Heart left ventricle (tissue), 16 donors: ENCODE measurements around the gene MAML3. TPM values are rescaled to one million over a fixed set of nuclear protein-coding genes. Genes with fewer than 3 reads are reported as not detected.

ENCODE experiments used
- ATAC-seq, 4 donors: fragments of 200-7000 bp; cut with Tn5 transposase; one replicate each; pipeline ENCODE4 v1.9.1; 2020 to 2022; ENCODE audit warnings: moderate library complexity in 4 of 4, mild to moderate bottlenecking in 3 of 4, moderate number of reproducible peaks in 1 of 4
- DNase-seq, 5 donors: peaks; one replicate each; pipeline ENCODE4 v3.0.0-alpha.2; 2020
- H3K27ac ChIP-seq, 12 donors: fragments of 200-600 bp; sonication (generic) in 4 of 12; one replicate each; pipeline versions ENCODE4 v1.5.0 to v1.8.0; 2016 to 2022; ENCODE audit warnings: mild to moderate bottlenecking in 2 of 12
- H3K27me3 ChIP-seq, 9 donors: fragments of 200-600 bp; sonication (generic) in 2 of 9; one replicate each; pipeline versions ENCODE4 v1.5.1 to v1.8.0; 2016 to 2022; ENCODE audit warnings: mild to moderate bottlenecking in 3 of 9
- H3K36me3 ChIP-seq, 9 donors: fragments of 200-600 bp; sonication (generic) in 2 of 9; one replicate each; pipeline versions ENCODE4 v1.5.0 to v1.8.0; 2018 to 2022; ENCODE audit warnings: mild to moderate bottlenecking in 2 of 9
- H3K4me1 ChIP-seq, 12 donors: fragments of 200-600 bp; sonication (generic) in 4 of 12; one replicate each; pipeline versions ENCODE4 v1.5.0 to v1.8.0; 2016 to 2022; ENCODE audit warnings: mild to moderate bottlenecking in 3 of 12
- H3K4me3 ChIP-seq, 12 donors: fragments of 200-600 bp; sonication (generic) in 4 of 12; one replicate each; pipeline versions ENCODE4 v1.5.0 to v1.8.0; 2017 to 2022; ENCODE audit warnings: mild to moderate bottlenecking in 9 of 12, moderate library complexity in 4 of 12
- H3K9me3 ChIP-seq, 12 donors: fragments of 200-600 bp; sonication (generic) in 4 of 12; one replicate each; pipeline versions ENCODE4 v1.5.0 to v1.8.0; 2016 to 2022; ENCODE audit warnings: mild to moderate bottlenecking in 1 of 12
- POLR2A ChIP-seq, 2 donors: fragments of 450-650 bp; IDR thresholded peaks; one replicate each; pipeline ENCODE4 v1.6.1; 2017; ENCODE audit warnings: antibody characterized with exemption in 2 of 2, mild to moderate bottlenecking in 2 of 2, moderate library complexity in 2 of 2
- WGBS, 4 donors: extraction: QIAGEN DNeasy Blood & Tissue Kit in 2 of 4; methylation state at CpG; one replicate each; pipeline versions ENCODE4 v1.1.5 to v1.1.7; 2013 to 2018; 5-methylcytosine and 5-hydroxymethylcytosine counted together
- intact Hi-C, 10 donors: fragments of 100-400 bp; cut with DNase I; formaldehyde crosslinking; loops; one replicate each; pipeline versions ENCODE4 v1.11.1 to v1.14.2; 2022
- polyA plus RNA-seq, 2 donors: library from polyadenylated mRNA; stranded (reverse); fragments of 200-250 nt; gene quantifications; one replicate each; pipeline ENCODE4 v1.2.3, GENCODE V29; 2013
- total RNA-seq, 9 donors: library from RNA; depleted of rRNA in 2 of 9; stranded (reverse); fragments of >200 nt in 2 of 9; fragmentation: NEBNext Ultra II Directional in 3 of 9; extraction: Animal tissue kit (Norgen Biotek cat#: 25700) in 3 of 9; gene quantifications; one replicate each; pipeline versions ENCODE4 v1.1.0 to v1.2.4, GENCODE V29; 2016 to 2023
- TF ChIP-seq, protein P1 (sequence below), 12 donors: fragments of 200-600 bp; sonication (generic) in 4 of 12; IDR thresholded peaks; one replicate each; pipeline versions ENCODE4 v1.5.0 to v1.8.0; 2018 to 2022; ENCODE audit warnings: antibody characterized with exemption in 12 of 12, mild to moderate bottlenecking in 5 of 12
- donor health status: ischemic (EF 13 %, LVEDD 7.1; RV severe dilation, severe dysfunction).
- donor health status: healthy with polysubstance abuse.
- donor health status: DM: no; HTN: yes; CAD: no.
- donor health status: DM: no; HTN: no; CAD: no.
- donor health status: ischemic (EF 25% LVEDD 6.9; RV normal size, moderate dysfunction).
- donor health status: ischemic (EF 25% LVEDD 5.7; RV mildly dilated, moderate dysfunction).
- donor health status: healthy.
- donor health status: DM: yes; HTN: yes; CAD: no.
- donor health status: ischemic (EF 35%, LVEDD 5.7; RV mildly dilated, moderate dysfunction).
- donor health status: nonischemic (EF 11% LVEDD 7.7; RV severe dilation, severe dysfunction).
- donor health status: DM: yes; HTN: yes; CAD: no.
- donor health status: PGD.
- donor health status: ischemic (EF 29% LVEDD 5.4; RV normal size, mild dysfunction).
- donor health status: nonischemic (EF 23%, LVEDD 6.1; RV moderate dilation, normal function).

Gene MAML3
- total and polyA plus RNA-seq, 11 donors: 0.76 to 5.9 (median 2.4) TPM

DNA sequence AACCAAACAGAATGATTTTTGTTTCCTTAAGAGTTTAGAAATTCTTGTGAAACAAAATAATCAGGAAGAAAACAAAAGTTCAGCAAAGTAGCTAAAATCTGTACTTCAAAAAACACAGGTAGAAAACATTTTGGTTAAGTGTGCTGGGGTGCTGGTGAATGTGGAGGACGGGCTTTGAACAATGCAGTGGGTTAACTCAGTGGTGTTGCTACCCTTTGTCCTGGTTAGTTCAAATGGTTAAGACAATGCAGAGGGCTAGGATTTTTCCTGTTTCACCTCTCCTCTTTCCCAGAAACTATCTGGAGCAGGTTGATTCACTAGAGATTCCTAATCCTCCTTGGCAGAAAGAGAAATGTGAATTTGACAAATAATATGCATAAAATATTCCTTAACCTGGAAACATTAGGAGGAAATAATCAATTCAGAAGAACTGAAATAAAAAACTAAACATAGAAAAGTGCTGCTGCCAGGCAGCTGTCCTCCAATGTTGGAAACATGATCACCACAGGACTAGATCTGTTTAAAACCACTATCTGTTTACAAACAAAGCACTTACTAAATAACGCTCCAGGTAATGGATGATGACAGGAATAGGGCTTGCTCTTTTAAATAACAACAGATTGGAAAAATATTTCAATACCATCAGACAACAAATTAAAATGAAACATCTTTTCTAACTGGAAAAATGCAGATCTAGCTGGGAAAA is 148.9 kb downstream of the MAML3 start:
- DNase-seq: no peak
- H3K27ac ChIP-seq: peak overlapping the region in 8 of 12 donors; percentile 12 to 67 (median 49)
- TF ChIP-seq, protein P1, sequence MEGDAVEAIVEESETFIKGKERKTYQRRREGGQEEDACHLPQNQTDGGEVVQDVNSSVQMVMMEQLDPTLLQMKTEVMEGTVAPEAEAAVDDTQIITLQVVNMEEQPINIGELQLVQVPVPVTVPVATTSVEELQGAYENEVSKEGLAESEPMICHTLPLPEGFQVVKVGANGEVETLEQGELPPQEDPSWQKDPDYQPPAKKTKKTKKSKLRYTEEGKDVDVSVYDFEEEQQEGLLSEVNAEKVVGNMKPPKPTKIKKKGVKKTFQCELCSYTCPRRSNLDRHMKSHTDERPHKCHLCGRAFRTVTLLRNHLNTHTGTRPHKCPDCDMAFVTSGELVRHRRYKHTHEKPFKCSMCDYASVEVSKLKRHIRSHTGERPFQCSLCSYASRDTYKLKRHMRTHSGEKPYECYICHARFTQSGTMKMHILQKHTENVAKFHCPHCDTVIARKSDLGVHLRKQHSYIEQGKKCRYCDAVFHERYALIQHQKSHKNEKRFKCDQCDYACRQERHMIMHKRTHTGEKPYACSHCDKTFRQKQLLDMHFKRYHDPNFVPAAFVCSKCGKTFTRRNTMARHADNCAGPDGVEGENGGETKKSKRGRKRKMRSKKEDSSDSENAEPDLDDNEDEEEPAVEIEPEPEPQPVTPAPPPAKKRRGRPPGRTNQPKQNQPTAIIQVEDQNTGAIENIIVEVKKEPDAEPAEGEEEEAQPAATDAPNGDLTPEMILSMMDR (IDR thresholded peaks at IDR 0.05): no peak
- intact Hi-C loops: loop anchor here in 4 of 10 donors (5.0 to 10.0 kb wide), 2 partner anchors 268 to 270 kb away; no protein-coding TSS in a partner anchor
- no peaks in the 10 kb centered on the region for H3K9me3 ChIP-seq
- no peaks in the 10 kb centered on the region for H3K36me3 ChIP-seq
- 52 to 72% (median 65%) methylated on average over 2 of the region's 2 CpGs for WGBS, 4 donors
- H3K27me3 ChIP-seq: no peaks in the 10 kb centered on the region
- peak overlapping the region in 11 of 12 donors; percentile 9 to 56 (median 47) for H3K4me3 ChIP-seq
- H3K4me1 ChIP-seq: peaks cover 0 to 28% (median 6%) of the 10 kb centered on the region in 12 donors
- ATAC-seq: peak in 2 of 4 donors; percentile 47 to 62

DNA sequence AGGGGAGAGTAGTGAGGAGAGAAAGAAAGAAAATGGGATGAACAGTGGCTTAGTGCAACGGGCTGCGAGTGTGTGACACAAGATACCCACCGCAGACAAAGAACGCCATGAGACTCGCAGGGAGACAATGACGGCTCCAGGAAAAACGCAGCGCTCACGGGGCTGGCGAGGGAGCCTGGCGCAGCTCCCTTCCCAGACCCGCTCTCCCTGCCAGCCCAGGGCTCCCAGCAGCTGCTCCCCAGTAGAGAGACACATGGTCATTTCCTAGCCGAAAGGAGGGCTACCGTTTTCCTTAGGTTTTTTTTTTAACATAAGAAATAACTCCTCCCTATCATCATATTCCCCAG is 149.5 kb downstream of the MAML3 start:
- TF ChIP-seq, protein P1 (IDR thresholded peaks at IDR 0.05): no peak
- 4 to 14% (median 11%) methylated on average over 14 of the region's 14 CpGs for WGBS, 4 donors
- intact Hi-C loops: loop anchor here in 2 of 10 donors (5.0 to 10.0 kb wide), 2 partner anchors 267 to 270 kb away; no protein-coding TSS in a partner anchor
- Histone ChIP-seq H3K4me3 (peak overlapping the region; percentile 9 to 56 (median 46)), H3K36me3 (no peaks in the 10 kb centered on the region), H3K27ac (peak overlapping the region in 8 of 12 donors; percentile 12 to 67 (median 49)), H3K27me3 (no peaks in the 10 kb centered on the region), H3K9me3 (no peaks in the 10 kb centered on the region), H3K4me1 (peaks cover 0 to 28% (median 6%) of the 10 kb centered on the region in 12 donors)
- peak; percentile 88 to 96 (median 92) for ATAC-seq
- DNase-seq: peak; percentile 57 to 72 (median 63)

DNA sequence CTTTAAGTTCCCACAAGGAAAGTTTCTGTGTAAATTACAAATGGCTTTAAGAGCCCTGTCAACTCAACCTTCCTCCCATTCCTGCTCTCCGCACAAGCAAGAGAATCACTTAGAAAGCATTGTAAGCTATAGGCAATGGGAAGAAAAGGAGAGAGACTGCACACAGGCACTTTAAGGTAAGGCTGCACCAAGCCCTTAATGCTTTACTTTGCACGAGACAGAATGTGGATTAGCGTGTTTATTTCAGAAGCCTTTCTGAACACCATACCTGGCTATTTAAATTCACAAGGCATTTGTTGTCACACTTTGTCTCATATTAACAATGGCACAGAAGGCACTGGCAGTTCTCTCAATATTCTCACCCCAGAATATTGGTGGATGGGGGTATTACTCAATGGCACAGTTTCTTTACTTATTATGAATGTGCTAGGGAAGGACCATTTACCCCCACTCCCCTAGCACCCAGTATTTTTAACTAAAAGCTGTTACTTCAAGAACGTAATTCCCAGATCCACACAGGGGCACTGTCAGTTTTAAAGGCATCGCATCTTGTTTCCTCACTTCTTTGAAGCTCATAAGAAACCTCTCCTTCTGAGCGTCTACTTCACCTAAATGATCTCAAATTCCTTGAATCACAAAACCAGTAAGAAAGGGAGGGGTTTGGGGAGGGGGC is 150.0 kb downstream of the MAML3 start:
- H3K36me3 ChIP-seq: no peaks in the 10 kb centered on the region
- H3K4me1 ChIP-seq: peaks cover 0 to 28% (median 6%) of the 10 kb centered on the region in 12 donors
- TF ChIP-seq POLR2A (IDR thresholded peaks at IDR 0.05): no peak
- TF ChIP-seq, protein P1 (IDR thresholded peaks at IDR 0.05): no peak
- peak overlapping the region in 8 of 12 donors; percentile 12 to 67 (median 49) for H3K27ac ChIP-seq
- intact Hi-C loops: loop anchor here in 2 of 10 donors (5.0 to 10.0 kb wide), 2 partner anchors 267 to 269 kb away; no protein-coding TSS in a partner anchor
- DNase-seq (no peak), ATAC-seq (peak in 2 of 4 donors; percentile 7 to 18)
- no peaks in the 10 kb centered on the region for H3K9me3 ChIP-seq
- H3K27me3 ChIP-seq: no peaks in the 10 kb centered on the region
- H3K4me3 ChIP-seq: peak overlapping the region; percentile 9 to 56 (median 46)
- 48 to 61% (median 59%) methylated on average over 6 of the region's 6 CpGs for WGBS, 4 donors

DNA sequence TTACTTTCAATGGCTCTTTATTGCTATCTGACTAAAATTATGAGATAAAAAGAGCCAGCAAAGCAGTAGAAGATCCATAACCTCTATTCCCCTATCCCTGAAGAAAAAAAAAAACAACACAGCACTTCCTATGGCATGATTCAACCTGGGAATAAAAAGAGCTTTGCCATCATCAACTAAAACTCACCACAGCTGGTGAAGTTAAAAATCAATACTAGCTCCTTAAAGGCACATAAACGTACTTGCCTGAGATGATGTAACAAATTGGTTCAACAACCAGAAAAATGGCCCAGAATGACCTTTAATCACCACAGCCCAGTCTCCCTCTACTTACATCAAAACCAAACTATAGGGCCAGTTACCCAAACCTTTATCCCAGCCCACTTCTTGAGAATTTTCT is 153.8 kb downstream of the MAML3 start:
- Histone ChIP-seq H3K36me3 (no peaks in the 10 kb centered on the region), H3K27ac (no peak overlapping the region), H3K9me3 (peaks cover 0 to 10% (median 0%) of the 10 kb centered on the region in 12 donors), H3K4me3 (no peak overlapping the region), H3K4me1 (peaks cover 0 to 20% (median 6%) of the 10 kb centered on the region in 12 donors), H3K27me3 (no peaks in the 10 kb centered on the region)
- intact Hi-C loops: loop anchor here in 2 of 10 donors (5.0 to 10.0 kb wide), 2 partner anchors 263 to 265 kb away; no protein-coding TSS in a partner anchor
- TF ChIP-seq, protein P1 (IDR thresholded peaks at IDR 0.05): no peak
- no peak for TF ChIP-seq POLR2A (IDR thresholded peaks at IDR 0.05)
- no peak for ATAC-seq
- no peak for DNase-seq
- 86 to 92% (median 89%) methylated on average over 1 of the region's 1 CpG for WGBS, 4 donors
